CD4-positive, alpha-beta T cell treated with Interleukin-17A for 4 hours (primary cell): ENCODE results near the gene HSPA8.
A peak's percentile ranks its signal among the peaks of the same experiment; 100 is the strongest.
"Not testable (repeated sequence)": the region's sequence is repeated elsewhere in the genome, so short reads cannot be mapped to it uniquely, and the experiment has no call there.

Experiments
- DNase-seq: peaks from one replicate; pipeline ENCODE4 v3.0.0-alpha.2; 2020; ENCODE audit warnings: mixed read lengths

Gene HSPA8

DNA sequence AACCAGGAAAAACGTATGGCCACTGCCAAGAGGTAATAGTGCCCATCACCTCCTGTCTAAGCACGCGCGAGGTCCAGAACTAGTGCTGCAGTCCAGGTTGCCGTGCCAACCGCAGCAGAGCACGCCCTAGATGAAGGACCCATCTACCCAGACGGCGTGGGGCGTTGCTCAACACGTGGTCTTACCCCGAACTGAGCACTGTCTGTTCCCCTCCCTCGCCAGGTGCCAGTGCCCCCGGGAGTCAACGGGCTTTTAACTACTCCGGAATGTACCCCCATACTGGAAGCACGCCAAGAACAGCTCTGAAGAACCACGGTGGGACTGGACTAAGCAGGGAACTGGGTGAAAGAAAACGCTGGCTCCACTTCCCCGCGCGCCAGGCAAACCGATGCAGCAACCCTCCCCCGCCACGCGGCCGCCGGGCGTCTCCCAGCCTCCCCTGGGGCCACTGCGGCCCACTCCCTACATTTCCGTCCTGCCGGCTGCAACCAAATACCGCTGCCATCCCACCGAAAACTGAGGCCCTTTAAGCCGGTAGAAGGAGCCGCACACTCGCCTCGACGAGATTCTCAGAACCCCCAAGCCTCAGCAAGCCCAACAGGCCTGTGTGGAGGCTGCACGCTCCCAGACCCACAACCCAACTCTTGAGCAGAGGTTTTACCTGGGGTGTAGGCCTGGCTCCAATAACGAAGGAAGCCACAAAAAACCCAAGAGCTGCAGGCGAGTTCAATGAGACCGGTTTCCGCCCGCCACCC, at the start of gene HSPA8:
Gene HSPA8 (minus strand): TSS at position 734 of the 755 bp plus-strand sequence. CDS start 812 bp downstream, outside the sequence.
- DNase-seq = peak; percentile 66

DNA sequence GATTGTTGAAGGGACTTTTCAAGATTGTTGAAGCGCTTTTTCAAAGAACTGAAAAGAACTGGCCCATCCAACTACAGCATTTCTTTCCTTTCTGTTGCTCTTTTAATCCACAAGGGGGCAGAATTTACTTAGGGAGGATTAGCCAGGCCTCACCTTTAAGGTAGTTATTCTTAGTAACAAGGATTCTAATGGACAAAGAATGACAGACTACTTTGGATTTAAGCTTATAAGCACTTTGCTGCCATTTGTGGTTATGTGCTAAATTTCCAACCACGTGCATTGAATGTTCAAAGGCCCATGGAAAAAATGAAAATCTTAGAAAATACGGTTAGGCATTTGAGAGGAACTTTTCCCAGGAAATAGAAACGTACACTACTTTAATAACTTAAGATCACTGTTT, 49.5 kb upstream of the HSPA8 start:
- no peak for DNase-seq

DNA sequence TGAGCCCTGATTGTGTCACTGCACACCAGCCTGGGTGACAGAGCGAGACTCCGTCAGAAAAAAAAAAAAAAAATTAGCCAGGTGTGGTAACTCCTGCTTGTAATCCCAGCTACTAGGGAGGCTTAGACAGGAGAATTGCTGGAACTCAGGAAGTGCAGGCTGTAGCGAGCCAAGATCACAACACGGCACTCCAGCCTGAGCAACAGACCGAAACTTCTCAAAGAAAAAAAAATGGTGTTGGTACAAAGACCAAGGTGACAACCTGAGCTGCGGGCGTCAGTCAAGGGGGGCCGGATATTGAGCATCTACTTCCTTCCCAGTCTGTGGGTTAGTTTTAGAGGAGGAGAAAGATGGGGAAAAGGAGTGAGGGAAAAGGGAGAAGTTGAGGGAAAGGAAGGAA, 48.5 kb upstream of the HSPA8 start:
- DNase-seq = peak; percentile 21

DNA sequence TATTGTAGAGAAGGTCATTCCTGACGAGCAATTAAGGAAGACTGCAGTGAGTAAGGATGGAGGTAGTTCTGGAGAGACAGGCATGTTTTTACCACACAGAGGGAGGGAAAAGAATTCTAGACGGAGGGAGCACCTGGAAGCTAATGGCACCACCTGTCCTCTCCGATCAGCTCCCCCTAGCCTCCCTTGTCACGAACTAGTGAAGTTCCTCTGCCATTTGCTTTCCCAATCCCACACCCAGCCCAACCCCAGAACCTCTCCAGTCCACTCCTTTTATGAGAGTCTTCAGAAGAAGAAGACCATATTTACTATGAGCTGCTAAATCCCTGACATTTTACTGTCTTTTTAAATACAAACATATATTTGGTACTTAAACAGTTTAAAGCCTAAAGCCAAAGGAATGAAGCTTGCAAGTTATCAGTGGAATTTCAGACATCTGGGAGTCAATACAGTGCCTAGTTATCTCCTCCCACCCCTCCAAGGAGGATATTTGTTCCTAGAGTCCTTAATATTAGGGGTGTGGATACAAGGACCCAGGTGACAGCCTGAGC, 46.1 kb upstream of the HSPA8 start:
- no peak for DNase-seq

DNA sequence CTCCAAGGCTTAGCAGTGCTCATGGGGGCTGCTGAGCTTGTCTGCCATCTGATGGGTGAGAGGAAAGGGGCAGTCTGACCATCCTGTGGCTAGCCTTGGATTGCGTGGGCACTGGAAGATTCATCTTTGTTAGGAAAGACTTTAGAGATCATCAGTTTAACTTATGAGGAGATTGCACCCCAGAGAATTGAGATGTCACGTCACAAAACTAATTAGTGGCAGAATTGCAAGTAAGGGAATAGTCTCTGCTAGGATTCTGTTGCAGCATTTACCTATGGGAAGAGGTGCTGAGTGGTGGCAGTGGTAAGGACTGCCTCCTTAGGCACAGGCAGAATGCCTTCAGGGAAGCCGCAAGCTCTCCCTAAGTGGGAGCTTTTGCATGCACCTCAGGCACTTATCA, 42.8 kb upstream of the HSPA8 start:
- no peak for DNase-seq

DNA sequence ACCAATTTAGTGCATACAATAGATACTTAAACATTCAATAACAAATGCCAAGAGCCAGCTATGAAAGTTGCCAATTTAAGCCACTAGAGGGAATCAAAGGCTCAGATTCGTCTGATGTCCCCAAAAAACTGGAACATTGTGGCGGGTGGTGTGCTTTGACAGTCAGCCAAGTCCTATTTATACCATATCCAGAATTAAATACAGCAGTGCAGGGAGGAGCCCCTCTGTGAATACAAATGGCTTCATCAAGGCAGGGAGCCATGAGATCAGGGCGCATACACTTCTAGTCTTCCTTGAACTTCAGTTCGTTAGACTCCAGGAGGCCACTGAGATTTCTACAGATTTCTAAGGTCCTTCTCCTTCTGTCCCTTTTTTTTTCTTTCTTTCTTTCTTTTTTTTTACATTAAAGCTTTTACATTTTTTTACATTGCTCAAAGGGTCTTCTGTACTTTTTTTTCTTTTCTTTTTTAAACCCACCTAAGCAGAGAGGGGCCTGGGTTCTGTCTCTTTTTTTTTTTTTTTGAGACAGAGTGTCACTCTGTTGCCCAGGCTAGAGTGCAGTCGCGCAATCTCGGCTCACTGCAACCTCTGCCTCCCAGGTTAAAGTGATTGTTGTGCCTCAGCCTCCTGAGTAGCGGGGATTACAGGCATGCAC, 41.5 kb upstream of the HSPA8 start:
- peak; percentile 58 for DNase-seq

DNA sequence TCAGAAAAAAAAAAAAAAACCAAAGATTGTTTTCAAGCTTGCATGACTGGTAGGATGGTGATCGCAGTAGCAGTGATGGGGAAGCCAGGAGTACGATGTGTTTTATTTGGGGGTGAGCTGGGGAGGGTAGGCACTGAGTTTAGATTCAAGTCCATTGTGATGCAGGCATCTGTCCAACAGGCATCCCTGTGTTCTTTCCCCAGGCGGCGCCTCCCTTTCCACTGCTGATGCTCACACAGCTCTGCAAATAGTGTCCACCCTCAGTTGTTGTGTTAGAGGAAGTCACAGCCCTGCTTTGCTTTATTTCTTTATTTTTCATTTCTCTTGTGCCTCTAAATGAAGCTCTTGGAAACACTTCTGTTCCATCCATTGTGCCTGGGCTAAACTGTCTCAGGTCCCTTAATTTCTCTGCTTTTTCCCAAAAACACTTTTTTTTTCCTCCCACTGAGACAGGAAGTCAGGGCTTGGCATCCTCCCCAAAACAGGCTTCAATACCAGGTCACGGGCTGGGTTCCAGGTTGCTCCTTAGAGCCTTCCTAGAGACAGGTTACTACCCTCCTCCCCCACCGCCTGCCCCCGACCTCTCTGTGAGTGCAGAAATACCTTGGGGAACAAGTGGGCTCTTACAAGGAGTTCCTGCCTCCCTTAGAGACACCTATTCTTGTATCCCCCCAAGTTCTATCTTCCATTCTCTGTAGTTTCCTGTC, 38.6 kb upstream of the HSPA8 start:
- DNase-seq = peak; percentile 29

DNA sequence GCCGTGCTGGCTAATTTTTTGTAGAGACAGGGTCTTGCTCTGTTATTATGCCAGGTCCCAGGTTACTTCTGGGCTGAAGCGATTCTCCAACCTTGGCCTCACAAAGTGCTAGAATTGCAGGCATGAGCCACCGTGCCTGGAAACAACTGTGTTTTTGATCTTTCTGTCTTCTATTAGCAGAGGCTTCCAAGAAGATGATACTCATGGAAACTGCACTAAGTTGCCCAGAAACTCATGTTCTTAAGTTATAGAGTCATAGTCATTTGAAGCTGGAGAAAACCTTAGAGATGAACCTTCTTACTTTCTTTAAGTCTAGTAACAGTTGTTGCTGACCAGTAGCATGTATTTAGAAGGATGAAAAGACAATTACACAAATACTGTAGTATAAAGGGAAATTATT, 37.1 kb upstream of the HSPA8 start:
- no peak for DNase-seq

DNA sequence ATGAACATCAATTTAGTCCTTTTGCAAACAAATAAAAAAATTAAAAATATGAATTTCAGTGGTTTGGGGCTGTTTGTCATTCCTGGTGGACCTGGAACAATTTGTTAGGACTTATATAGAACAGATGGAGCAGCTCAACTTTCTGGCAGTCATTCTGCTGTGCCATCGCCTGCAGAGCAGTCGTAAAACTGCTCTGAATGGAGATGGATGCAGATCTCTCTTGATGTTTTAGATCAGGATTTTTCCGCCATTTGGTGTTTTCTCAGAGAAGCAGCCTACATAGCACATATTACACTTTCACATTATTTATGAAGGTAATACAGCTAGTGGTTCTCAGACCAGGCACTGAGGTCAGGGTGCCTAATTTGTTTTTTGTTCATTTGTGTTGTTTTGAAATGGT, 31.8 kb upstream of the HSPA8 start:
- DNase-seq = no peak

DNA sequence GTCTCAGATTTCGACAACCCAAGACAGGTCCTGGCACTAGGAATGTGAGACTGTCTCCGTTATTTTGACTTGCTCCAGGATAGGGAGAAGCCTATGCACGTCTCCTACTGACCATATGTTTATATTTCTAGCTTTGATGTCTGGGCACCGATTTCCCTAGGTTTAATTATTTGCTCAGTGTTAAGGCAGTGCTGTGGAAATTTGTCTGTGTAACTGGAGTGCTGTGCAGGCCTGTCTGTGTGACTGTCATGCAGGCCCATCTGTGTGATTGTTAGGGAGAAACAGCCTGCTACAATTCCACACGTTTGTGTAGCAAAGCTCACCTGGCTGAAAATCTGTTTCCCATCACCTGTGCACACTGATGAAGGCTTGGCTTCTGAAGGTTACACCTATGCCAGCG, 29.6 kb upstream of the HSPA8 start:
- no peak for DNase-seq

DNA sequence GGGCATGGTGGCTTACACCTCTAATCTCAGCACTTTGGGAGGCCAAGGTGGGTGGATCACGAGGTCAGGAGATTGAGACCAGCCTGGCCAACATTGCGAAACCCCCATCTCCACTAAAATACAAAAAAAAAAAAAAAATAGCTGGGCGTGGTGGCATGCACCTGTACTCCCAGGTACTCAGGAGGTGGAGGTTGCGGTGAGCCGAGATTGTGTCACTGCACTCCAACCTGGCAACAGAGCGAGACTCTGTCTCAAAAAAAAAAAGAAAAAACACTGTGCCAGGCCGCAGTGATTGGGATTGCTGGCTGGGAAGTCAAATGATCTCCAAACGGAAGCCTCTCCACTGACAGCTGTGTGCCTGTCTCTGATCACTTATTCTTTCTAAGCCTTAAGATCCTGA, 28.2 kb upstream of the HSPA8 start:
- DNase-seq = not testable (repeated sequence)

DNA sequence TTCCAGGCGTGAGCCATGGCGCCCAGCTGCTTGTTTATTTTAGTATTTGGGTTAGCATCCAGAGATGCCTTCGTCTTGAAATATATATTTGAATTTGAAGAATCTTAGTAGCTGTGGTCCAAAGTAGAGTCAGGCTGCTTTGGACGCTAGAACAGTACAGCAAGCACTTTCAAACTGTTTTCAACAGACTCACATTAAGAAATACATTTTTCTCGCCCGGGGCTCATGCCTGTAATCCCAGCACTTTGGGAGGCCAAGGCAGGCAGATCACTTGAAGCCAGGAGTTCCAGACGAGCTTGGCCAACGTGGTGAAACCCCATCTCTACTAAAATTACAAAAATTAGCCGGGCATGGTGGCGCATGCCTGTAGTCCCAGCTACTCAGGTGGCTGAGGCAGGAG, 27.0 kb upstream of the HSPA8 start:
- not testable (repeated sequence) for DNase-seq

DNA sequence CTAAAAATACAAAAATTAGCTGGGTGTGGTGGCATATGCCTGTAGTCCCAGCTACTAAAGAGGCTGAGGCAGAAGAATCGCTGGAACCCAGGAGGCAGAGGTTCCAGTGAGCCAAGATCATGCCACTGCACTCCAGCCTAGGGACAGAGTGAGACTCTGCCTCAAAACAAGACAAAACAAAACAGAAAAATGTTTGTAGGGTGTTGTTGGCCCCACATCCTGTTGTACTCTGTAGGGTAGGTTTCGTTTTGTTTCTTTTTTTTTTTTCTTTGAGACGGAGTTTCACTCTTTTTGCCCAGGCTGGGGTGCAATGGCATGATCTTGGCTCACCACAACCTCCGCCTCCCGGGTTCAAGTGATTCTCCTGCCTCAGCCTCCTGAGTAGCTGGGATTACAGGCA, 25.7 kb upstream of the HSPA8 start:
- DNase-seq = peak; percentile 40

DNA sequence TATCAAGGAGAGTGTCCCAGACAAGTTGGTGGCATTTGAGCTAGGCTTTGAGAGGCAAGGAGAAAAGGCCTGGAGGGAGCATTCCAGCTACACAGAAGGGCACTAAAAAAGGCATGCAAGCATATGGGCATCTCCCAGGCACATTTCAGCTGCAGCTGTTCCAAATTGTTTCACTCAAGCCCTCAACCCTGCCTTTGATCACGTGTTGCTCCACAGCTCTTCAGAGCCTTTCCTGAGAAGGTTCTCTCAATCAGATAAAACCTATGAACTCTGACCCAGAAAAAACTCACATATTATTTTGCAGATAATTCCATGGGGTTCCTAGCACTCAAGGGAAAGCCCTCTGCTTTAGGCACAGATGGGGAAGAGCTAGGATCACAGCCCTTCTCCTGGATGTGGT, 24.4 kb upstream of the HSPA8 start:
- peak; percentile 36 for DNase-seq

DNA sequence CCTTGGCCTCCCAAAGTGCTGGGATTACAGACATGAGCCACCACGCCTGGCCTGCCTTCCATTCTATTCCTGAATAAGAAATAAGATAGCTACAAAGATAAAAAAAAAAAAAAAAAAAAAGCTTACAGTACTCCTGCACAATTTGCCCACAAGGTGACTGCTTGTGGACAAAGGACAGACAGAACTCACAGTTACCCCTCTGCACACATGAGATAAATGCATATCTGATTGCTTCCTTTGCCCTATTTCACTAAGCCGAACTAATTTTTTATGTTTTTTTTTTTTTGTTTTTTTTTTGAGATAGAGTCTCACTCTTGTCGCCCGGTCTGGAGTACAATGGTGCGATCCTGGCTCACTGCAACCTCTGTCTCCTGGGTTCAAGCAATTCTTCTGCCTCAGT, 23.6 kb upstream of the HSPA8 start:
- DNase-seq = no peak

DNA sequence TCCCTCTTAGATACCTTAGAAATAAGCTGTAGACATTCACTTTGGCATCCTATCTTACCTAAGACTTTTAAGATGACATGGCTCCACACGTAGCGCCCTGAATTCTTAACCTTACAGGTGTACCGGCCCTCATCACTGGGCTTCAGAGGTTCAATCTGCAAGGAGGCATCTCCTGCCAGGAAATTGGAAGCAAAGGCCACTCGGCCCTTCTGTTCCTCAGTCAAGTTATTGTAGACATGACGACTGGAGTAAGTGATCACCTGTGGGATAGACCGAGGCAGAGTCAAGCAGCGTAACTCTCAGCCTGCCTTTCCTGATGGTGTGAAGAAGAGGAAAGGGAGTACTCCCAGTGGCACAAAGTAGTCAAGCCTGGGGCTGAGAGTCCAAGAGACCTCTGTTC, 22.5 kb upstream of the HSPA8 start:
- DNase-seq = no peak

DNA sequence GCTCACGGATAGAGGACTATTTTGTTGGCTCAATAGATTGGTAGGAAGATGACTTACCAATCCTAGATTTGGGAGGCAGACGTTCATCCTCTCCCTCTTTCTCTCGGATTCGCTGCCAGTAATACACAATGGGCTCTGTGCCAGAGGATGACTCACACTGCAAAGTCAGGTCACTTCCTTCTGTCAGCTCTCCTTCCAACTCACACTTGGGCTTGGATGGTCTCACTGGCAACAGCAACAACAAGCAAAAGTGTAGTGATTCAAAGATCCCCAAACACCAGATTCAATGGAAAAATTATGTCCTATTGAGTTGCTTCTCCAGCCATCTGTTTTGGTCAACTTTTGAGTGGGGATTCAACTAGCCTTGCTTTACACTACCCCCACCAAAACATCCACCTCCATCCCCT, 21.7 kb upstream of the HSPA8 start:
- DNase-seq = peak; percentile 89

DNA sequence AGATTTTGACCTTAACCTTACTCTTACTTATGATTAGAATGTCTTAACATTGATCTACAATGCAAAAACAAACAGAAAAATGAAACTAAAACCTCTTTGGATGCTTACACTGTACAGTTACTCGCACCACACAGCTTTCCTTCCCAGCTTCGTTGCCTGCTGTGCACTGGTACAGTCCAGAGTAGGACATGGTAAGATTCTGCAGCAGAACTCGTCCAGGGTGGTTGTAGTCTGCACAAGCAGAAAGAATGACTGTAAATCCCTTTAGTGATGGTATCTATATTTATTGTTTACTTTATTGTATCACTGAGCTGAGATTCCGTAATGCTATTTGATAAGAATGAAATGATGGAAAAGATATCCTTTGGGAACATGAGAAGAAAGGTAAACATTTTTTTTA, 21.0 kb upstream of the HSPA8 start:
- DNase-seq = peak; percentile 33

DNA sequence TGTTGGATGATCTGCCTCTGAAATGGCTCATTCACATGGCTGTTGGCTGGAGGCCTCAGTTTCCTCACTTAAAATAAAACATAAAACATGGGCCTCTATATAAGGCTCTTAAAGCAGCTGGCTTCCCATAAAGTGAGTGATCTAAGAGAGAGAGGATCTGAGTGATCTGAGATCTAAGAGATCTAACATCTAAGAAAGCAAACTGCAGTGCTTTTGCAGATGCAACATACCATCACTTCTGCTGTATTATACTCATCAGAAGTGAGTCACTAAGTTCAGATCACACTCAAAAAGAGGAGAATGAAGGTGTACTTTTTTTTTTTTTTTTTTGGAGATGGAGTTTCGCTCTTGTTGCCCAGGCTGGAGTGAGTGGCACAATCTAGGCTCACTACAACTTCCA, 18.1 kb upstream of the HSPA8 start:
- no peak for DNase-seq

DNA sequence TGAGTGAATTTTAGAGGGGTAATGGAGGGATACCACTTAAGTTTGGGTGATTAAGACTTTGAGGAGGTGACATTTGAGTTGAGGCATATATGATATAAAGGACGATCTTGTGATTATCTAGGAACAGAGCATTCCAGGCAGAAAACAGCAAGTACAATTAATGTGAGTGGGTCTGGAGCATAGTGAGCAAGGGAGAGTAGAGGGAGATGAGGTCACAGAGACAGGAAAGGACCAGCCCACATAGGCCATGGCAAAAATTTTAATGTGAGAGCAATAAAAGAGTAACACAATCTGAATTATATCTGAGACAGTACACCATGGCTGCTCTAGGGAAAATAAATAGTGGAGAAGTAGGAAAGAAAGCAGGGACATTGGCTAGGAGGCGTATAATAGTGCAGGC, 14.5 kb upstream of the HSPA8 start:
- no peak for DNase-seq

DNA sequence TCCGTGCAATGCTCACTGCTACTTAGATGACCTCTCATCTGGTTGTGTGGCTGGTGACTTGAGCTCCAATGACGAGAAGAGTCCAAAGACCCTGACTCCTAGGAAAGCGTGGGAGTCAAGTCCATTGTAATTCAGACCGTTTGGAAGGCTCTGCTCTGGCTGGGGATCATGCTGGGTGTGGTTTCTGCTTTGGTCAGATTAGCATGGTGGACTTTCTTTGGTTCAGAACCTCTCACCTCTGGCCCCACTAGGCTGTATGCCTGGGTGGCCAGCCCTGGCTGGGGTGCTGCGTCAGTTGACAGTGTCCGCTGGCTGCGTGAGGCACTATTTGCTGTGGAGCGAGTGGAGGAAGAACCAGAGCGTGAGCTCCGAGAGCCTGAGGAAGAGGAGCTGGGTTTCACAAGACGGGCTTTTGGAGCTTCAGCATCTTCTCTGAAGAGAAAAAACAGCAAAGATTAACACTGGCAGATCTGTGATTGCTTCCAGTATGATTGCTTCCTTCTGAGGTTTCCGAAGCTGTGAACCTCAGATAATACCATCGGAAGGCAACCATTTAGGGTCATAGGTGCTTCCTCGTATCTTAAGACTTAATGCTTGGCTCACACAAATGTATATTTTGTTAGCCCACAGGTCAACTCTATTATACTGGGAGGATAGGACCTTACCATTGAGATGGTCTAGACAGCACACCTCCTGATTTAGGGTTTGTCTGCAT, 11.6 kb upstream of the HSPA8 start:
- DNase-seq = no peak

DNA sequence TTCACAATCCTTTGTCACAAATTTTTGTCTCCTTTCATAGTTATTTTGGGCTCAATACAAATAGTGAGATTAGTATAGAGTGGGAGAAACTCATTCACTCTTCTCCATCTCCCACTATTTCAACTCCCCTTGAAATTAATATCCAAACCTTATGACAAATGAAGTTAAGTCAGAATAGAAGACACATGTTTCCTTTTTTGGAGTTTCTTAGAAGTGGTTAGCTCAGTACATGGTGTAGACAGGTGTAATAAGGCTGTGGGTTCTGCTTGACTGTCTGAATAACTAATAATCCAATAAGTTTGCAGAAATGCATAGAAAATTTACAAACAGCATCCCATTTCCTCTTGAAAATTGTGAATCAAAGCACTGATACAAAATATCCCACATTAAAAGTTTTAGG, 10.8 kb upstream of the HSPA8 start:
- DNase-seq = no peak

DNA sequence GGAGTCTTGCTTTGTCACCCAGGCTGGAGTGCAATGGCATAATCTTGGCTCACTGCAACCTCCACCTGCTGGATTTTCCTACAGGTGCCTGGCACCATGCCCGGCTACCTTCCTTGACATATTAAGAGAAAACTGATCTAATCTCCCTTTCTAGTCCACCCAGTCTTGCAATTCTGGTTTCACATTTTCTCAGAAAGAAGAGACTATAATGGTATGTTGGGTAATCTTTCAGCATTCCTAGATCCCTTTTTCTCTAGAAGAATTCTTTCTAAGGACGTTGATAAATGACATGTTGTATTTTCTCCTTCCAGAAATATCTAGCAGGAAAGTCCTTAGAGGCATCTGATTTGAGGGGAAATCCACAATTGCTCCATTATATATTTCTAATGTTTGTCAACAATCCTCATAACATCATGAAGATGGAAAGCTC, 10.4 kb upstream of the HSPA8 start:
- no peak for DNase-seq
